ENCODE data around the gene MTMR2. TPM values are rescaled to one million over a fixed set of nuclear protein-coding genes. Genes with fewer than 3 reads are reported as not detected.

The MTMR2 gene
- polyA plus RNA-seq, 1 donor from 2014 or later, result 30.9 TPM

GRCh38 chr11:95925011-95925410, 1.1 kb upstream of the MTMR2 start:
- no peak for TF ChIP-seq CTCF (IDR thresholded peaks at IDR 0.05; ENCODE audit: poor library complexity, severe bottlenecking)
- no peak for TF ChIP-seq RAD21 (conservative IDR thresholded peaks at IDR 0.05)
- TF ChIP-seq REST (IDR thresholded peaks at IDR 0.05; ENCODE audit: borderline replicate concordance), result no peak
- no peak for TF ChIP-seq EP300 (conservative IDR thresholded peaks at IDR 0.05; ENCODE audit: poor library complexity, severe bottlenecking)
- no peak for TF ChIP-seq TAF1 (IDR thresholded peaks at IDR 0.05; ENCODE audit: low read depth)
- no peak for TF ChIP-seq POLR2AphosphoS5 (IDR thresholded peaks at IDR 0.05)
- TF ChIP-seq SMC3 (conservative IDR thresholded peaks at IDR 0.05; ENCODE audit: poor library complexity), result no peak
- no peak for TF ChIP-seq MXI1 (conservative IDR thresholded peaks at IDR 0.05; ENCODE audit: poor library complexity, severe bottlenecking)
- no peak for TF ChIP-seq EZH2 (IDR thresholded peaks at IDR 0.05; ENCODE audit: borderline replicate concordance, insufficient read depth, low read length, poor library complexity, severe bottlenecking)
- no peaks in the 10 kb centered on the region for H3K9me2 ChIP-seq (ENCODE audit: insufficient read depth, low read length)
- no peaks in the 10 kb centered on the region for H3K27me3 ChIP-seq (ENCODE audit: insufficient read depth, low read depth, low read length)
- no peaks in the 10 kb centered on the region for H3K36me3 ChIP-seq (ENCODE audit: insufficient read depth, low read length)
- H3K79me2 ChIP-seq (replicated peaks; ENCODE audit: insufficient read depth, low read length), result peaks cover 35% of the 10 kb centered on the region
- H3F3A ChIP-seq (ENCODE audit: insufficient read depth, low read length, poor library complexity, severe bottlenecking), result no peaks in the 10 kb centered on the region
- no peak overlapping the region for H2AFZ ChIP-seq (ENCODE audit: low read depth, low read length)
- no peak overlapping the region for H3K27ac ChIP-seq (ENCODE audit: low read length)
- H3K4me3 ChIP-seq (ENCODE audit: low read length), result peak overlapping the region; percentile 87
- H3K9me3 ChIP-seq (ENCODE audit: low read length), result no peaks in the 10 kb centered on the region
- H4K20me1 ChIP-seq (ENCODE audit: insufficient read depth), result no peaks in the 10 kb centered on the region
- H3K9ac ChIP-seq (ENCODE audit: low read length), result peak overlapping the region; percentile 80
- H3K4me2 ChIP-seq (ENCODE audit: low read length), result peak overlapping the region; percentile 81

- Histone ChIP-seq H4K20me1 (ENCODE audit: insufficient read depth) (no peaks in the 10 kb centered on the region), H3K4me3 (ENCODE audit: low read length) (peak overlapping the region; percentile 87), H3K79me2 (replicated peaks; ENCODE audit: insufficient read depth, low read length) (peaks cover 36% of the 10 kb centered on the region), H3K9me2 (ENCODE audit: insufficient read depth, low read length) (no peaks in the 10 kb centered on the region), H2AFZ (ENCODE audit: low read depth, low read length) (peak overlapping the region; percentile 98), H3K27me3 (ENCODE audit: insufficient read depth, low read depth, low read length) (no peaks in the 10 kb centered on the region), H3K9ac (ENCODE audit: low read length) (peak overlapping the region; percentile 80), H3K4me2 (ENCODE audit: low read length) (peak overlapping the region; percentile 81), H3K36me3 (ENCODE audit: insufficient read depth, low read length) (no peaks in the 10 kb centered on the region), H3F3A (ENCODE audit: insufficient read depth, low read length, poor library complexity, severe bottlenecking) (no peaks in the 10 kb centered on the region), H3K9me3 (ENCODE audit: low read length) (no peaks in the 10 kb centered on the region), H3K27ac (ENCODE audit: low read length) (peak overlapping the region; percentile 71)
- TF ChIP-seq SMC3 (conservative IDR thresholded peaks at IDR 0.05; ENCODE audit: poor library complexity), result no peak
These were observed 480 bp upstream of the MTMR2 start for GRCh38 chr11:95924414-95924760.

- peaks cover 46% of the 10 kb centered on the region for H3K79me2 ChIP-seq (replicated peaks; ENCODE audit: insufficient read depth, low read length)
- peak overlapping the region; percentile 87 for H3K4me3 ChIP-seq (ENCODE audit: low read length)
- no peaks in the 10 kb centered on the region for H3K27me3 ChIP-seq (ENCODE audit: insufficient read depth, low read depth, low read length)
- peak overlapping the region; percentile 71 for H3K27ac ChIP-seq (ENCODE audit: low read length)
- TF ChIP-seq POLR2AphosphoS5 (IDR thresholded peaks at IDR 0.05) (no peak), CTCF (IDR thresholded peaks at IDR 0.05; ENCODE audit: poor library complexity, severe bottlenecking) (no peak), MXI1 (conservative IDR thresholded peaks at IDR 0.05; ENCODE audit: poor library complexity, severe bottlenecking) (no peak), RAD21 (conservative IDR thresholded peaks at IDR 0.05) (no peak), SMC3 (conservative IDR thresholded peaks at IDR 0.05; ENCODE audit: poor library complexity) (no peak), EZH2 (IDR thresholded peaks at IDR 0.05; ENCODE audit: borderline replicate concordance, insufficient read depth, low read length, poor library complexity, severe bottlenecking) (no peak), EP300 (conservative IDR thresholded peaks at IDR 0.05; ENCODE audit: poor library complexity, severe bottlenecking) (no peak)
- H3K36me3 ChIP-seq (ENCODE audit: insufficient read depth, low read length), result no peaks in the 10 kb centered on the region
- peak overlapping the region; percentile 80 for H3K9ac ChIP-seq (ENCODE audit: low read length)
- peak overlapping the region; percentile 98 for H2AFZ ChIP-seq (ENCODE audit: low read depth, low read length)
- no peaks in the 10 kb centered on the region for H4K20me1 ChIP-seq (ENCODE audit: insufficient read depth)
- H3K9me3 ChIP-seq (ENCODE audit: low read length), result no peaks in the 10 kb centered on the region
- H3F3A ChIP-seq (ENCODE audit: insufficient read depth, low read length, poor library complexity, severe bottlenecking), result no peaks in the 10 kb centered on the region
- peak overlapping the region; percentile 69 for H3K4me2 ChIP-seq (ENCODE audit: low read length)
- no peaks in the 10 kb centered on the region for H3K9me2 ChIP-seq (ENCODE audit: insufficient read depth, low read length)
These were observed 524 bp downstream of the MTMR2 start for GRCh38 chr11:95923439-95923727.
